ENCODE measurements around the gene TERB1.

Gene TERB1

DNA sequence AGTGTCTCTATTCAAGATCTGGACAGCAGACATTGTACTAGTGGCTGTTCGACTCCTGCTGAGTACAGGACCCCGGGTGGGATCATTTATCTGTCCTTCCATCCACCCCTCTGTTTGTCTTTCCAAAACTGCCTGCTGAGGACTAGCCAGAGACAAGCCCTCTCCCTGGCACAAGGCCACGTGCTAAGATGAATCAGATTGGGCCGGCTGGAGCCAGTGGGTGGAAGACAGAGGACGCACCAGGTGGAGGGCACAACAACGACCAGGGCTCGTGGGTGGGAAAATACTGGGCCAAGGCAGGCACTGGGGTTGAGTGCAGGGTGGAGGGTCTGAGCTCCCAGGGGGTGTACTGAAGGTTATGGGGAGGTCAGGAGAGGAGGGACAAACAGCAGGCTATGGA lies 41.4 kb upstream of the TERB1 start:
- TF ChIP-seq ZFX (IDR thresholded peaks at IDR 0.05) = no peak
- TF ChIP-seq, protein P1, sequence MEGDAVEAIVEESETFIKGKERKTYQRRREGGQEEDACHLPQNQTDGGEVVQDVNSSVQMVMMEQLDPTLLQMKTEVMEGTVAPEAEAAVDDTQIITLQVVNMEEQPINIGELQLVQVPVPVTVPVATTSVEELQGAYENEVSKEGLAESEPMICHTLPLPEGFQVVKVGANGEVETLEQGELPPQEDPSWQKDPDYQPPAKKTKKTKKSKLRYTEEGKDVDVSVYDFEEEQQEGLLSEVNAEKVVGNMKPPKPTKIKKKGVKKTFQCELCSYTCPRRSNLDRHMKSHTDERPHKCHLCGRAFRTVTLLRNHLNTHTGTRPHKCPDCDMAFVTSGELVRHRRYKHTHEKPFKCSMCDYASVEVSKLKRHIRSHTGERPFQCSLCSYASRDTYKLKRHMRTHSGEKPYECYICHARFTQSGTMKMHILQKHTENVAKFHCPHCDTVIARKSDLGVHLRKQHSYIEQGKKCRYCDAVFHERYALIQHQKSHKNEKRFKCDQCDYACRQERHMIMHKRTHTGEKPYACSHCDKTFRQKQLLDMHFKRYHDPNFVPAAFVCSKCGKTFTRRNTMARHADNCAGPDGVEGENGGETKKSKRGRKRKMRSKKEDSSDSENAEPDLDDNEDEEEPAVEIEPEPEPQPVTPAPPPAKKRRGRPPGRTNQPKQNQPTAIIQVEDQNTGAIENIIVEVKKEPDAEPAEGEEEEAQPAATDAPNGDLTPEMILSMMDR (conservative IDR thresholded peaks at IDR 0.05) = no peak
- no peak overlapping the region for H3K27ac ChIP-seq

DNA sequence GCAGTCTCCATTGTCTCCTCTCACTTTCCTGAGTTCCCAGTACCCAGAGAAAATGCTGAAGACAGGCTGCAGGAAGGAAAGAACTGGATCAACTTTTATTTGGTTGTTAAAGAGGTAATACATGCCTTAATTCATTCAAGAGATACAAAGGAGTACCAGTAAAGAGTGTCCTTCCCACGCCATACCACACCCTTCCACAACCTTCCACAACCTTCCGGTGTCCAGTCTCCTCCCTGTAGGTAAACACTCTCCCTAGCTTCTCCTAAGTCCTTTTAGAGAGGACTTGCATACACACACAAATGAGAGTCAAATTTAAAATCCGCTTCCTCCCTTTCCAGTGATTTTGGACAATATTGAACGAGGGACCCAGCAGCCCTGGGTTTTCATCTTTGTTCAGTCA lies 40.0 kb upstream of the TERB1 start:
- no peak for TF ChIP-seq ZFX (IDR thresholded peaks at IDR 0.05)
- TF ChIP-seq, protein P1 (conservative IDR thresholded peaks at IDR 0.05) = no peak

DNA sequence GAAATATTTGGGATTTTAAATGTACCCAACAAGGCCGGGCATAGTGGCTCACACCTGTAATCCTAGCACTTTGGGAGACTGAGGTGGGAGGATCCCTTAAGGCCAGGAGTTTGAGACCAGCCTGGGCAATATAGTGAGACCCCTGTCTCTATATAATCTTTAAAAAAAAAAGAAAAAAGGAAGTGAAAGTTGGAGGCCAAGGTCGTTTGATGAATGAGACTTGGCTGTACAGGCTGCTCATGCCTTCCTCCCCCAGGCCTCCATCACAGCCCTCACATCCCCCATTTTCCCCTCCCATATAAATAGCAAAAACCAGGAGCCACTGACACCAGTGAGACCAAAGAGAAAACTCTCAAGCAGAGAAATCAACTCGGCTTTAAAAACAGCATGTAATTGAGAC lies 39.5 kb upstream of the TERB1 start:
- TF ChIP-seq, protein P1 (conservative IDR thresholded peaks at IDR 0.05) = no peak
- no peak for TF ChIP-seq ZFX (IDR thresholded peaks at IDR 0.05)
- no peak overlapping the region for H3K27ac ChIP-seq

More for the DNA sequence above, 40.0 kb upstream of the TERB1 start:
- no peak overlapping the region for H3K27ac ChIP-seq

DNA sequence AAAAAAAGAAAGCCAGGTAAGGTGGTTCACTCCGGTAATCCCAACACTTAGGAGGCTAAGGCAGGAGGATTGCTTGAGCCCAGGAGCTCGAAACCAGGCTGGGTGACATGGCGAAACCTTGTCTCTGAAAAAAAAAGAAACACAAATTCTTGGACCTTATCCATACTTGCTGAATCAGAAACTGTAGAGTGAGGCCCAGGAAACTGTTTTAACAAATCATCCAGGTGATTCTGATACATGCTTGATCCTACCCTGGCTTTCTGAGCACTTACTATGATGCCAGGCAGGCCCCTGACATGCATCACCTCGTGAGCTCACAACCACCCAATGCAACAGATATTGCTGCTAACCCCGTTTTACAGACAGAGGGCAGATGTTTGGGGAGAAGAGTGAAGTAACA lies 33.4 kb upstream of the TERB1 start:
- no peak overlapping the region for H3K27ac ChIP-seq
- TF ChIP-seq, protein P1 (conservative IDR thresholded peaks at IDR 0.05) = no peak
- no peak for TF ChIP-seq ZFX (IDR thresholded peaks at IDR 0.05)

DNA sequence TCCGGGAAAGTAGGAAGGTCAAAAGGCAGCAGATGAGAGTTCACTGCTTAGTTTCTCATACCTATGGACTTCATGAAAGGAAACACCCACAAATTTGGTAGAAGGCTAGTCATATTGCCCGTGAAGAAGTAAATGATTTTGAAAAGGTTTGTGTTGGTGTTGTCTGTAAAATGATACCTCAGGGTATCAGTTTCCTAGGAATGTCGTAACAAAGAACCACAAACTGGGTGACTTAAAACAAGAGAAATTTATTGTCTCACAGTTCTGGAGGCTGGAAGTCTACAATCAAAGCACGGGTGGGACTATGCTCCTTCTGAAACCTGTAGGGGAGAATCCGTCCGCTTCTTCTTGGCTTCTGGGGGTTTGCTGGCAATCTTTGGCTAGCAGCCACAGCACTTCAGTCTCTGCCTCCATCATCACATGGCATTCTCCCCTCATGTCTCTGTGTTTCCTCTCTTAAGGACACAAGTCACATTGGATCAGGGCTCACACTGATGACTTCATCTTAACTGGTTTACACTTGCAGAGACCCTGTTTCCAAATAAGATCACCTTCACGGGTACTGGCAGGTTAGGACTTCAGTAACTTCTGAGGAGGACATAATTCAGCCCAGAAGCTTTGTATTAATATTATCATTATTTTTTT lies 31.4 kb upstream of the TERB1 start:
- TF ChIP-seq ZFX (IDR thresholded peaks at IDR 0.05) = no peak
- TF ChIP-seq, protein P1 (conservative IDR thresholded peaks at IDR 0.05) = no peak
- no peak overlapping the region for H3K27ac ChIP-seq

DNA sequence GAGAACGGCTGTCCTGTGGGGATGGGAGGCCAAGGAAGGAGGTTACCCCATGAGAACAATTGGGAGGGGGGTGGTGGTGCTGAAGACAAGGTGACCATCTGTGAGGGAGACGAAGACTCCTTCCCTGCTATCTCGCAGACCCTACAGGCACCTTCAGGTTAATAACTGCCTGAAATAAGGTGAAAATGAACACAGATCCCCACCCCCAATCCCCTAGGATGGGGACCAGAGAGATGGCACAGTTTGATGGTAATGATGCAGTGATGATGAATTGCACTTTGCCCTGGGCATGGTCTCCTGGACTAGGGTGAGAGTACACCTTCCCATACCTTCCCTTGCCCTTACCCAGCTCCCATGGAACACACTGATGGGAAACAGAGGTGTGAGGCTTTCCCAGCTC lies 30.8 kb upstream of the TERB1 start:
- TF ChIP-seq, protein P1 (conservative IDR thresholded peaks at IDR 0.05) = no peak
- no peak for TF ChIP-seq ZFX (IDR thresholded peaks at IDR 0.05)
- no peak overlapping the region for H3K27ac ChIP-seq

DNA sequence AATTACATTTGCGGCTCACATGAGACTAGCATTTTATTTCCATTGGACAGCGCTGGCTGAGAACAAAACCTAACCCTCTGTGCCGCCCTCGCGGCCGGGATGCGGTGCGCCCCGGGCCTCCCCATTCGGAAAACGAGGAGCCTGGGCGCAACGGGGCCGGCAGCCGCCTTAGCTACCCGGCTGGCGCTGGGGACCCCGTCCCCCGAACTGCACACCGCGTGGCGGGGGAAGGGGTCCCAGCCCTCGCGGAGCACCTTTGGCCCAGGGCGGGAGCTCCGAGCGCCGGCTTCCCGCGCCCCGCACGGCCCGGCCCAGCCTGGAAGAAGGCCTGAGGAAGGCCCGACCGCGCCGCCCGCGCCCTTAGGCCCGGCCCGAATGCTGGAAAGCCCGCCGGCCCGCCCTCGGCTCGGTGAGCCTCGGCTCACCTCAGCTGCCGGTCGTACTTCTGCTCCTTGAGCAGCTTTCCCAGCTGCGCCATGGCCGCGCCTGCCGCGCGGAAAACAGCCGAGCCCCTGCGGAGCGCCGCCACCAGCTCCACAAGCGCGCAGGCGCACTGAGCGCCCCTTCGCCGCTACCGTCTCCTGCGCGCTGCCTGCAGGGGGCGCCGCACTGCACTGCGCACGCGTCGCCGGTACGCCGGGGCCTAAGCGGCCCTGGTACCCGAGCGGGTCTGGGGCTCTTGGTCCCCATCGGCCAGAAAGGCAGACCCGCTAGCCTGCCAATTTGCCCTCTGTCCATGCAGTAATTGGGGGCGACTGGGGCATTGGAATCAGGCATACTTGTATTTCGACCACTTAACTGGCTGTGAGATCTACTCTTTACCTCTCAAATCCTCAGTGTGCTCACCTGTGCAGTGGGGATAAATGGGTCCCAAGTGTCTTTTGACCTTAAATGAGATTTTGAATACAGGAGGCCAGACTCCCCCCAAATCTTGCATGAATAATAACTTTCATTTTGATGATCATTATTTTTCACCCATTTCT lies 29.3 kb upstream of the TERB1 start, which contains the start of gene NAE1:
TSS of gene NAE1 (minus strand) at position 555 of the 983 bp plus-strand sequence. CDS start at position 478, 77 bp downstream.
- TF ChIP-seq, protein P1 (conservative IDR thresholded peaks at IDR 0.05) = peak; percentile 99
- TF ChIP-seq ZFX (IDR thresholded peaks at IDR 0.05) = peak; percentile 100
- H3K27ac ChIP-seq = peak within 1 kb of the TSS; percentile 84
